Tongue (tissue), 3 donors: Measurements from ENCODE around the gene MEGF6. TPM values are rescaled to one million over a fixed set of nuclear protein-coding genes. Genes with fewer than 3 reads are reported as not detected.

Experiments
- DNase-seq: peaks from one replicate; pipeline ENCODE4 v3.0.0-alpha.2; 2015
- small RNA-seq: library from RNA; depleted of rRNA; stranded (forward); fragments of <200 nt; gene quantifications from one replicate; pipeline ENCODE3, GENCODE V24; 2014; ENCODE audit warnings: low replicate concordance
- total RNA-seq: library from RNA; depleted of rRNA; stranded (reverse); fragments of >200 nt; gene quantifications from one replicate; pipeline ENCODE4 v1.2.3, GENCODE V29; 2014

Gene MEGF6
- total RNA-seq, 1 donor from 2014 or later: 33.6 TPM

GRCh38 chr1:3440300-3440681 is 171.0 kb downstream of the MEGF6 start:
- no peak for DNase-seq

Small RNA genes within 50 kb of the gene (small RNA-seq; reads per million reads assigned to genes)
- 0.19 reads per million, percentile 23 among the genes with 10 or more reads in this experiment for gene MIR551A

Other genes starting within 250 kb of the MEGF6 start
- gene ARHGEF16, start 156.8 kb downstream of the MEGF6 start, total RNA-seq: 7.6 TPM
- 24.7 TPM for gene TPRG1L, start 13.5 kb upstream of the MEGF6 start, total RNA-seq
- gene WRAP73, start 38.6 kb upstream of the MEGF6 start, total RNA-seq: 25.4 TPM
- gene TP73, start 41.0 kb upstream of the MEGF6 start, total RNA-seq: 6.1 TPM
- gene CCDC27, start 140.9 kb upstream of the MEGF6 start, total RNA-seq: not detected
- gene SMIM1, start 161.2 kb upstream of the MEGF6 start, total RNA-seq: 5.7 TPM
- 43.3 TPM for gene LRRC47, start 185.0 kb upstream of the MEGF6 start, total RNA-seq
- gene CEP104, start 245.7 kb upstream of the MEGF6 start, total RNA-seq: 36.5 TPM
- 7.8 TPM for gene DFFB, start 246.0 kb upstream of the MEGF6 start, total RNA-seq